HG03460 (cell line): ENCODE results near the gene FZR1.
"Not testable (repeated sequence)": the region's sequence is repeated elsewhere in the genome, so short reads cannot be mapped to it uniquely, and the experiment has no call there.

ENCODE experiments used
- ATAC-seq: cut with Tn5 transposase; IDR thresholded peaks from one replicate; pipeline ENCODE4 v1.9.1; 2021; ENCODE audit not compliant: unreplicated experiment

Gene FZR1

DNA sequence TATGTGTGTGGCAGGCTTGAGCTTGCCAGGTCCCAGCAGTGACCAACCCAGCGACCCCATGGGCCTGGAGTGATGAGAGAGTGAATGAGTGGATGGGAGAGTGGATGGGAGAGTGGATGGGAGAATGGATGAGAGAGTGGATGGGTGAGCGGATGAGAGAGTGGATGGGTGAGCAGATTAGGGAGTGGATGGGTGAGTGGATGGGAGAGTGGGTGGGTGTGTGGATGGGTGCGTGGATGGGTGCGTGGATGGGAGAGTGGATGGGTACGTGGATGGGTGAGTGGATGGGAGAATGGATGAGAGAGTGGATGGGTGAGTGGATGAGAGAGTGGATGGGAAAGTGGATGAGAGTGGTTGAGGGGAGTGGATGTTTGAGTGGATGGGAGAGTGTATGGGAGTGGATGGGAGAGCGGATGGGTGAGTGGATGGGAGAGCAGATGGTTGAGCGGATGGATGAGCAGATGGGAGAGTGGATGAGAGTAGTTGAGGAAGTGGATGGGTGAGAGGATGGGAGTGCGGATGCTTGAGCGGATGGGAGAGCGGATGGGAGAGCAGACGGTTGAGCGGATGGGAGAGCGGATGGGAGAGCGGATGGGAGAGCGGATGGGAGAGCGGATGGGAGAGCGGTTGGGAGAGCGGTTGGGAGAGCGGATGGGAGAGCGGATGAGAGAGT, 22.6 kb downstream of the FZR1 start:
- no peak for ATAC-seq

DNA sequence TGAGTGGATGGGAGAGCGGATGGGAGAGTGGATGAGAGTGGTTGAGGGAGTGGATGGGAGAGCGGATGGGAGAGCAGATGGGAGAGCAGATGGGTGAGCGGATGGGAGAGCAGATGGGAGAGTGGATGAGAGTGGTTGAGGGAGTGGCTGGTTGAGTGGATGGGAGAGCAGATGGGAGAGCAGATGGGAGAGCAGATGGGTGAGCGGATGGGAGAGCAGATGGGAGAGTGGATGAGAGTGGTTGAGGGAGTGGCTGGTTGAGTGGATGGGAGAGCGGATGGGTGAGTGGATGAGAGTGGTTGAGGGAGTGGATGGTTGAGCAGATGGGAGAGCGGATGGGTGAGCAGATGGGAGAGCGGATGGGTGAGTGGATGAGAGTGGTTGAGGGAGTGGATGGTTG, 23.2 kb downstream of the FZR1 start:
- ATAC-seq = not testable (repeated sequence)

DNA sequence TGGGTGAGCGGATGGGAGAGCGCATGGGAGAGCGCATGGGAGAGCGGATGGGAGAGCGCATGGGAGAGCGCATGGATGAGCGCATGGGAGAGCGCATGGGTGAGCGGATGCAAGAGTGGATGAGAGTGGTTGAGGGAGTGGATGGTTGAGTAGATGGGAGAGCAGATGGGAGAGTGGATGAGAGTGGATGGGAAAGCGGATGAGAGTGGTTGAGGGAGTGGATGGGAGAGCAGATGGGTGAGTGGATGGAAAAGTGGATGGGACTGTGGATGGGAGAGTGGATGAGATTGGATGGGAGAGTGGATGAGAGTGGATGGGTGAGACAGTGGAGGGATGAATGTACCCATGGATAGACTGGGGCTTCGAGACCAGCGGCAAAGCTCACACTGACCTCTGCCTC, 24.3 kb downstream of the FZR1 start:
- no peak for ATAC-seq

DNA sequence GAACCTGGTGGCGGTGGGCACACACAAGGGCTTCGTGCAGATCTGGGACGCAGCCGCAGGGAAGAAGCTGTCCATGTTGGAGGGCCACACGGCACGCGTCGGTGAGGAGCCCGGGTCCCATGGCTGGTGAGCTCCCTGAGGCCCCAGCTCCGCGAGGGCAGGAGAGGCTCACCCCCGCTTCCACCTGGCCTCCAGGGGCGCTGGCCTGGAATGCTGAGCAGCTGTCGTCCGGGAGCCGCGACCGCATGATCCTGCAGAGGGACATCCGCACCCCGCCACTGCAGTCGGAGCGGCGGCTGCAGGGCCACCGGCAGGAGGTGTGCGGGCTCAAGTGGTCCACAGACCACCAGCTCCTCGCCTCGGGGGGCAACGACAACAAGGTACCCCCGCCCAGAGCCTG, 25.6 kb downstream of the FZR1 start:
- no peak for ATAC-seq

DNA sequence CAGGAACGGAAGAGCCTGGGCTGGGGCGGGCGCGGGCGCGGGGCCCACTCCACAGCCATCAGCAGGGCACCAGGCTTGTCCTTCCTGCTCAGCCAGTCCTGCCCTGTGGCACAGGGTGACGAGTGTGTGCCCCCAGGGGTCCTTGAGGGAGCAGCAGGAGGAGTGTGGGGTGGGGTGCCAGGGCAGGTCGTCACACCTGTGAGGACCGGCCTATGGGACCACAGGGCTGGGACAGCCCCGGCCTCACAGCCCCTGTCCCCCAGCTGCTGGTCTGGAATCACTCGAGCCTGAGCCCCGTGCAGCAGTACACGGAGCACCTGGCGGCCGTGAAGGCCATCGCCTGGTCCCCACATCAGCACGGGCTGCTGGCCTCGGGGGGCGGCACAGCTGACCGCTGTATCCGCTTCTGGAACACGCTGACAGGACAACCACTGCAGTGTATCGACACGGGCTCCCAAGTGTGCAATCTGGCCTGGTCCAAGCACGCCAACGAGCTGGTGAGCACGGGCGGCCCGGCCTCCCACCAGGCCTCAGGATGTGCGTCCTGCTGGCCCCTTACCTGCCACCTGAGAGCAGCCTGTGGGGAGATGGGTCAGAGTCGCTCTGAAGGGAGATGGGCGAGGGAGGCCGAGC, 26.2 kb downstream of the FZR1 start:
- ATAC-seq = no peak

DNA sequence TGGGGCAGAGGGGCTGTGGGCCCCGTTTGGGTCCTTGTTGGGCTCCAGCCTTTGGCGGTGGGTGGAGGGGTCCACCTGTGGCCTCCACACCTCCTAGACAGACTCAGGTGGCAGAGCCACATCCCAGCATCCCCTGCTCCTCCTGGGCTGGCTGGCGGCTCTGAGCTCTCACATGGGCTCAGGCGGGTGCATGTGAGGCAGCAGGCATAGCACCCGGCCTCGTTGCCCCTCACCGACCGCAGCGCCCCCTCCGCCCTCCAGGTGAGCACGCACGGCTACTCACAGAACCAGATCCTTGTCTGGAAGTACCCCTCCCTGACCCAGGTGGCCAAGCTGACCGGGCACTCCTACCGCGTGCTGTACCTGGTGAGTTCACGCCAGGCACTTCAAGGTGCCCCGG, 26.9 kb downstream of the FZR1 start:
- no peak for ATAC-seq

DNA sequence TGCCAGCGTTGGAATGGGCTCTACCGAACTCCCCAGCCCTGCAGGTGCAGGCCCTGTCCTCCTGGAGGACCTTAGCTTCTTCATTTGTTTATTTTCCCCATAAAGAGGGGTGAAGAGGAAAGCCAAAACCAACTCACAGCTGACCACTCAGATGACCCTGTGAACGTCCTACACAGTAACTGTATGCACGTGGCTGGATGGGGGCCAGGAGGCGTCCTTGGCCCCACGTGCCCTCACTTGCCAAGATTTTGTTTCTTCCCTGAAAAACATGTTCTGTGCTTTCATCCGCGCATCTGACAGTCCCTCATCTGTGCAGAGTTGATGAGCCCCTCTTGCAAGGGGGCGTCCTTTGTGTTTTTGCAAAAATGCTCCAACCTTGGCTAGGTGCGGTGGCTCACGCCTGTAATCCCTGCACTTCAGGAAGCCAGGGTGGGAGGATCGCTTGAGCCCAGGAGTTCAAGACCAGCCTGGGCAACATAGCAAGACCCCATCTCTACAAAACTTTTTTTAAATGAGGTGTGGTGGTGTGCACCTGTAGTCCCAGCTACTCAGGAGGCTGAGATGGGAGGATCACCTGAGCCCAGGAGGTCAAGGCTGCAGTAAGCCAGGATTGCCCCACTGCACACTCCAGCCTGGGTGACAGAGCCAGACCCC, 27.6 kb downstream of the FZR1 start:
- no peak for ATAC-seq

DNA sequence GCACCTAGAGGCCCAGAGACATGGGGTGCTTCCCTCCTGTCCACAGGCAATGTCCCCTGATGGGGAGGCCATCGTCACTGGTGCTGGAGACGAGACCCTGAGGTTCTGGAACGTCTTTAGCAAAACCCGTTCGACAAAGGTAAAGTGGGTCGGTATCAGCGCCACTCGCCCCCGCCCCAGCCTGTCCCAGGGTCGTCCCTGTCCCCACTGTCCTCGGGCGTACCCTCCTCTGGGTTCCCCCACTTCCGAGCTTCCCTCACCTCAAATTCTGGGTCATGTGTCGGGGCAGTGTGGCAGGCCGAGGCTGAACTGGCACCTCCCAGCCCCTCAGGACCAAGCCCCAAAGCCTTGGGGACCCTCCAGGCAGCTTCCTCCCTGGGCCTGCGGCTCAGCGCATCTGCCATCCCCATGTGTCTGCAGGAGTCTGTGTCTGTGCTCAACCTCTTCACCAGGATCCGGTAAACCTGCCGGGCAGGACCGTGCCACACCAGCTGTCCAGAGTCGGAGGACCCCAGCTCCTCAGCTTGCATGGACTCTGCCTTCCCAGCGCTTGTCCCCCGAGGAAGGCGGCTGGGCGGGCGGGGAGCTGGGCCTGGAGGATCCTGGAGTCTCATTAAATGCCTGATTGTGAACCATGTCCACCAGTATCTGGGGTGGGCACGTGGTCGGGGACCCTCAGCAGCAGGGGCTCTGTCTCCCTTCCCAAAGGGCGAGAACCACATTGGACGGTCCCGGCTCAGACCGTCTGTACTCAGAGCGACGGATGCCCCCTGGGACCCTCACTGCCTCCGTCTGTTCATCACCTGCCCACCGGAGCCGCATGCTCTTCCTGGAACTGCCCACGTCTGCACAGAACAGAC, 28.5 kb downstream of the FZR1 start:
- no peak for ATAC-seq

DNA sequence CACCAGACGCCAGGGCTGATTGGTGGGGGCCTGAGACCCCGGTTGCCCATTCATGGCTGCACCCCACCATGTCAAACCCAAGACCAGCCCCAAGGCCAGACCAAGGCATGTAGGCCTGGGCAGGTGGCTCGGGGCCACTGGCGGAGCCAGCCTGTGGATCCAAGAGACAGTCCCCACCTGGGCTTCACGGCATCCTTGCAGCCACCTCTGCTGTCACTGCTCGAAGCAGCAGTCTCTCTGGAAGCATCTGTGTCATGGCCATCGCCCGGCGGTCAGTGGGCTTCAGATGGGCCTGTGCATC, 29.1 kb downstream of the FZR1 start:
- no peak for ATAC-seq

DNA sequence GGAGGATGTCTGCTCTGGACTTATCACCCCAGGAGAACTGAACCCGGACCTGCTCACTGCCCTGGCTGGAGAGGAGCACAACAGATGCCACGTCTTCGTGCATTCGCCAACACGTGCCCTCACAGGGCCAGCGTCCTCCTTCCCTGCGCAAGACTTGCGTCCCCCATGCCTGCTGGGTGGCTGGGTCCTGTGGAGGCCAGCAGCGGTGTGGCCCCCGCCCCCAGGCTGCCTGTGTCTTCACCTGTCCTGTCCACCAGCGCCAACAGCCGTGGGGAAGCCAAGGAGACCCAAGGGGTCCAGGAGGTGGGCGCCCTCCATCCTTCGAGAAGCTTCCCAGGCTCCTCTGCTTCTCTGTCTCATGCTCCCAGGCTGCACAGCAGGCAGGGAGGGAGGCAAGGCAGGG, 29.5 kb downstream of the FZR1 start:
- ATAC-seq = no peak

DNA sequence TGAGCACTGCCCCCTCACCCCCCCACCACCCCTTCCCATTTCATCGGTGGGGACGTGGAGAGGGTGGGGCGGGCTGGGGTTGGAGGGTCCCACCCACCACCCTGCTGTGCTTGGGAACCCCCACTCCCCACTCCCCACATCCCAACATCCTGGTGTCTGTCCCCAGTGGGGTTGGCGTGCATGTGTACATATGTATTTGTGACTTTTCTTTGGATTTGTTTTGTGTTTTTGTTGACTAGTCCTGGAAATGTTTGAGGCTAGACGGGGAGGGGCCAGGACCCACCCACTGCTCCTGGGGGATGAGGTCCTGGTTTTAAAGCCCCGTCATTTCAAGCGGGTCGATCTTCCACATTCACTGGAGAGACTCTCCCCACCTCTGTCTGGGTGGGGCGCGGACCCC, 29.9 kb downstream of the FZR1 start:
- no peak for ATAC-seq

DNA sequence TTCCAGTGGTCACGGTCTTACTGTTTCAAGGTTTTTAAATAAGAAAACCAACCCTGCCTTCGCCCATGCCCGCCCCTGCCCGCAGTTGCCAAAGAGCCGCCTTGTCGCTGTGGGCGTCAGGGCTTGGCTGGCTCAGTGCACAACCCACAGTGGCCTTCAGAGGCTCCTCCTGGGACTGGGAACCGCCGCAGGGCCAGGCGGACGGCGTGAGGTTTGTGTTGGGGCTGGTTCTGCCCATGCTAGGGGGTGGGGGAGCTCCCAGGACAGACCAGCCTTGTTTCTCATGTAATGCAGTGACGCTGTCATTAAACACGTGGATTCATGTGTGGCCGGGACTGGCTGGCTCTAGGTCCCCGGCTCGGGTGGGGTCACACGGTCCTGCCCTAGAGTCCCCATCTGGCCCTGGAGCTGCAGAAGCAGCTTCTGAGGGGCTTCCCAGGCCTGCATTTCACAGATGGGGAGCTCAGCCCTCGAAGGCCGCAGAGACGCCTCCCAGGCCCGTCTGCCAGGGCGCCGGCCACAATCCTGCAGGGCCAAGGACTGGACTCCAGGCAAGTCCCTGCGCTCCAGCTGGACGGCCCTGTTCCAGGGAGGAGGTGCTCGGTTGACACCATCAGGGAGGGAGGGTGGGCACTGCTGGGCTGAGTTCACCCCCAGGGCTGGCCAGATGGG, 30.5 kb downstream of the FZR1 start:
- ATAC-seq = no peak

DNA sequence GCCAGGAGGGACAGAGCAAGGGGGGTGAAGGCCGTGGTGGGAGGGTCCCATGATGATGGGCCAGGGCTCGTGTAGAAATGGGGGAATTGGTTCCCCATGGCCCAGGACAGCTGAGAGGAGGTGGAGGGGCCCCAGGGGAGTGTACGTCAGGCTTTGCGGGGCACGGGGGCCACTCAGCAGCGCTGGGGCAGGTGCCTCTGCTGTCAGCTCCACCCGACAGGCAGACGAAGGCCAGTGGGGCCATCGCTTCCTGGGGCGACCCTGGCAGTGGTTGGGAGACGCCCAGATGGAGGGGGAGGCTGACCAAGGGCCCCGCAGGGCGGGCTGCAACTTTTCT, 31.0 kb downstream of the FZR1 start:
- ATAC-seq = no peak

DNA sequence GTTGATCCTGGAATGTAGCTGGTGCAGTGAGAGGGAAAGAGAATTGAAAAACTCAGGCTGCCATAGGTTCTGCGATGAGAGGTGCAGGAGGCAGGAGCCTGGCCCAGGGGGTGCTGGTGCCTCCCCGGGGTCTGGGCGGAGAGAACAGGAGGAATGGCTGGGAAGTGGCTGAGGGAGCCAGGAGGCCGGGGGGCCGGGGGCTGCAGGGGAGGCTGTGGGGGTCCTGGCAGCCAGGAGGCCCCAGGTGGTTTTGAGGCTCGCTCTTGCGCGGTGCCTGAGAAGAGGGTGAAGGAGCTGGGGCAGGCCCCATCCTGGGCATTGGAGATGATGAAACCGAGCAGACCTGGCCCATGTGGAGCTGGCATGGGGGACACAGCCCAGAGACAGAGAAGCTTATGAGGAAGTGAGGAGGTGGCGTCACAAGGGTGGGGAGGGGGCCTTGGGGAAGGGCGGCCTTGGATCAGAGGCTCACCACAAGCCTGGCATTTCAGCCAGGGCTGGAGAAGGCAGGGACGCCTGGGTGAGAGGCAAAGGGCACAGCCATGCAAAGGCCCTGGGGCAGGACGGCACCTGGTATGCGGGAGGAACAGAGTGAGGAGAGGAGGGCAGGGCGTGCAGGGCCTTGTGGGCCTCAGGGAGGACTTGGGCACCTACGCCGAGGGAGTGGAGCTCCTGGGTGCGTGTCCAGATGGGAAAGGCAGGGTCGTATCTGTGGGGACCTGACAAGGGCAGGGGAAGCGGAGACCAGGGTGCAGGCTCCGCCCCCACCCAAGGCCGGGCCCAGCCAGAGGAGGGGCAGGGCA, 31.5 kb downstream of the FZR1 start:
- no peak for ATAC-seq

DNA sequence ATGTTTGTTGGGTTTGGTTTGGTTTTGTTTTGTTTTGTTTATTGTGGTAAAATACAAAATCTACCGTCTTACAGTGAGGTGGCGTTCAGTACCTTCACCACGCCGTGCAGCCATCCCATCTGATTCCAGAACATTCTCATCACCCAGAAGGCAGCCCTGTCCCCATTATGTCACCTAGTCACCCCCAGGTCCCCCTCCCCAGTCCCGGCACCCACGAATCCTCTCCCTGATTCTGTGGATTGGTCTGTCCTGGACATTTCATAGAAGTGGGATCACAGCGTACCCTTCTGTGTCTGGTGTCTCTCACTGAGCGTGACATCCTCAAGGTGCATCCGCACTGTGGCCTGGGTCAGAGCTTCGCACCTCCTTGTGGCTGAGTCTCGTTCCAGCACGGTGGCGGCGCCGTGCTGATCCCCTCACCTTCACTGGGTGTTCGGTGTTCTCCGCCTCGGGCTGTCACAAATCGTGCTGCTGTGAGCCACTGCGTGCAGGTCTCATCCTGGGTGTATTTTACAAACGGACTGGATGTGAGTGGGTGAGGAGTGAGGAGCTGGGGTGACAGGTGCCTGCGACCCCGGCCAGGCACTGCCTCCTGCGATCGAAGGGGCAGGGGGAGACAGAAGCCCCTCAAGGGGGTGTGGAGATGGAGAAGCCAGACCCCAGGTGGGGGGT, 32.3 kb downstream of the FZR1 start:
- no peak for ATAC-seq

DNA sequence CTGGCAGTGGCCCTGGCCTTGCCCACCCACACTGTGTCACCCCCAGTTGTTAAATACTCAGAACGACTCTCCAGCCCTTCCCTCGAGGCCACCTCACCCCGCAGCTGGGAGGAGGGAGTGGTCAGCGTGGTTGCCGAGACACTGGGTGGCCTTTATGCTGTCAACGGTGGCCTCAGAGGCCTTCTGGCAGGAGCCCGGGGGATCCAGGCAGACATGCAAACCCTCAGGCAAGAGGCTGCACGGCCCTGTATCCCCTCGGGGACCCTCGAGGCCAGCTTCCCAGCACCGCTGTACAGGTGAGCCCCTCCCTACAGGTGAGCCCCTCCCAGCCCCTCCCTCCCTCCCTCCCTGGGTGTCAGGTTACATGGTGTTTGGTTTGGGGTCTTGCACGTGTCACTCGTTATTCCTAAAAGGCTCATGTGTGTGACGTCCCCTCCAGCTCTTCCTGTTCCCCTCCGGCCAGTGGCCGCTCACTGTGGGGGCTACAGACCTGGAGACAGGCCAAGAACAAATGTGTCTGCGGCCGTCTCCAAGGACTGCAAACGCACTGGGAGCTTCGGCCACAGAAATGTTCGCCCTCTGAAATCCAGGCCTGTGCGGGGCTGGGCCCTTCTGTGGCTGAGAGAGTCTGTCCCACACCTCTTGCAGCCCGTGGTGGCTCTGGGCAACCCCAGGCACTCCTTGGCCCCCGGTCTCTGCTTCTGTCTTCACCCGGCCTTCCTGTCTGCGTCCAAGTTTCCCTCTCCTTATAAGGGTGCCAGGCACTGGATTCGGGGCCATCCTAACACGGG, 33.0 kb downstream of the FZR1 start, which contains the start of gene TEKTIP1:
Gene TEKTIP1, plus strand, starts transcription at position 210 of the 791 bp plus-strand sequence. Its CDS starts 4 bp downstream, at position 214.
- no peak for ATAC-seq

DNA sequence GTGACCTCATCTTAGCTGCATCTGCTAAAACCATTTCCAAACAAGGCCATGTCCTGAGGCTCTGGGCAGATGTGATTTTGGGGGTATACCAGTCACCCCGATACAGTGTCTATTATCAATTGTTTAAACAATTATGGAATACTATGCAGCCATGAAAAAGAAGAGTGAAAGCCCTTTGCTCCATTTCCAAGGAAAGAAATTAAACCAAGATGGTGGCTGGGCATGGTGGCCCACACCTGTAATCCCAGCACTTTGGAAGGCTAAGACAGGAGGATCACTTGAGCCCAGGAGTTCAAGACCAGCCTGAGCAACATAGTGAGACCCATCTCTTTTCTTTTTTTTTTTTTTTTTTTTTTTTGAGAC, 33.6 kb downstream of the FZR1 start:
- no peak for ATAC-seq

DNA sequence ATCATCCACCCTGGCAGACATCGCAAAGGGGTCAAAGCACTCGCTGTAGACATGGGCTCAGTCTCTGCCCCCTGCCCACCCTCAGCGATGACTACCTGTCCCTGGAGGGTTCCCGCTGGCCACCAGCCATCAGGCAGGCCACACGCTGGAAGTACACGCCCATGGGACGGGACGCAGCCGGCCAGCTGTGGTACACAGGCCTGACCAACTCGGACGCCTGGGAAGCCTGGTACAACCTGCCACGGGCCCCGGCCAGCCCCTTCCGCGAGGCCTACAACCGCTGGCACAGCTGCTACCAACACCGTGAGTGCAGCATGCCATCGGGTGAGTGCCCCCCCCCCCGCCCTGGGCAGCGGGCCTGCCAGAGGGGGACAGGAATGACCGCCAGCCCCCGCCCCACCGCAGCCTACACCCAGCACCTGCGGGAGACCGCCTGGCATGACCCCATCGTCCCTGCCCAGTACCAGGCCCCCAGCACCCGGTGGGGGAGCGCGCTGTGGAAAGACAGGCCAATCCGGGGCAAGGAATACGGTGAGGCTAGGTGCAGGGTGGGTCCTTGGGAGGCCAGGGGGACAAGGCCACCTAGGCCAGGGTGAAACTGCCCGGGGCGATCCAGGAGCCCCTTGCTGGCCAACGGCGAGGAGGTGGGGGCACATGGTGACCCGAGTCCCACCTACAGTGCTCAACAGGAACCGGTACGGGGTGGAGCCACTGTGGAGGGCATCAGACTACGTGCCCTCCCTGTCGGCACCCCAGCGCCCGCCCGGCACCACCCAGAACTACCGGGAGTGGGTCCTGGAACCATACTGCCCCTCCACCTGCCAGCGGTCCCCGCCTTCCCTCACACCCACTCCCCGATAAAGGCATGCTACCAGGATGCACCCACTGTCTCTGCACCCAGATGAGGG, 37.3 kb downstream of the FZR1 start:
- ATAC-seq = no peak
